H9 (cell line): Measurements from ENCODE around the gene EFNA3. TPM values are rescaled to one million over a fixed set of nuclear protein-coding genes. Genes with fewer than 3 reads are reported as not detected.

Experiments used
- DNase-seq: peaks from one replicate; pipeline ENCODE4 v3.0.0-alpha.2; 2017
- H2AFZ ChIP-seq: one replicate; pipeline ENCODE4 v1.6.1; 2013; ENCODE audit warnings: mild to moderate bottlenecking, low read length, control low read depth, moderate library complexity
- H2AK5ac ChIP-seq: 2 replicates; pipeline ENCODE4 v1.6.1; 2013; ENCODE audit warnings: low read length, control low read depth, mixed read lengths; ENCODE audit not compliant: insufficient read length
- H2BK120ac ChIP-seq: one replicate; pipeline ENCODE4 v1.6.1; 2013; ENCODE audit warnings: low read depth, mild to moderate bottlenecking, low read length, control low read depth, inconsistent platforms; ENCODE audit not compliant: poor library complexity, severe bottlenecking
- H2BK12ac ChIP-seq: 2 replicates; pipeline ENCODE4 v1.6.1; 2013; ENCODE audit warnings: low read length, control low read depth, mixed read lengths, low read depth; ENCODE audit not compliant: insufficient read length
- H2BK15ac ChIP-seq: 2 replicates; pipeline ENCODE4 v1.6.1; 2013; ENCODE audit warnings: low read depth, low read length, control low read depth
- H2BK20ac ChIP-seq: one replicate; pipeline ENCODE4 v1.6.1; 2013; ENCODE audit warnings: low read depth, mild to moderate bottlenecking, low read length, control low read depth, inconsistent platforms; ENCODE audit not compliant: poor library complexity, severe bottlenecking
- H2BK5ac ChIP-seq: 2 replicates; pipeline ENCODE4 v1.6.1; 2013; ENCODE audit warnings: low read length, control low read depth, mixed read lengths; ENCODE audit not compliant: insufficient read length
- H3K14ac ChIP-seq: 2 replicates; pipeline ENCODE4 v1.6.1; 2013; ENCODE audit warnings: low read length, control low read depth; ENCODE audit not compliant: insufficient read depth
- H3K18ac ChIP-seq: 2 replicates; pipeline ENCODE4 v1.6.1; 2013; ENCODE audit warnings: low read depth, mild to moderate bottlenecking, mixed read lengths, low read length, control low read depth; ENCODE audit not compliant: insufficient read length
- H3K23ac ChIP-seq: 2 replicates; pipeline ENCODE4 v1.6.1; 2013; ENCODE audit warnings: low read length, control low read depth, mixed read lengths, low read depth; ENCODE audit not compliant: insufficient read length
- H3K23me2 ChIP-seq: 2 replicates; pipeline ENCODE4 v1.6.1; 2013; ENCODE audit warnings: low read depth, mild to moderate bottlenecking, mixed read lengths, low read length, control low read depth; ENCODE audit not compliant: insufficient read length, poor library complexity, severe bottlenecking
- H3K27ac ChIP-seq: 2 replicates; pipeline ENCODE4 v1.5.1; 2013; ENCODE audit warnings: low read length, control low read depth, mixed read lengths, low read depth; ENCODE audit not compliant: insufficient read length
- H3K27me3 ChIP-seq: 2 replicates; pipeline ENCODE4 v1.6.1; 2013; ENCODE audit warnings: low read length, control low read depth, inconsistent platforms; ENCODE audit not compliant: insufficient read depth
- H3K4ac ChIP-seq: 2 replicates; pipeline ENCODE4 v1.6.1; 2013; ENCODE audit warnings: low read depth, mild to moderate bottlenecking, control low read depth, inconsistent platforms, low read length, moderate library complexity
- H3K4me1 ChIP-seq: 2 replicates; pipeline ENCODE4 v1.6.1; 2013; ENCODE audit warnings: low read length, control low read depth, inconsistent platforms; ENCODE audit not compliant: insufficient read depth
- H3K4me2 ChIP-seq: 2 replicates; pipeline ENCODE4 v1.6.1; 2013; ENCODE audit warnings: low read length, control low read depth, mixed read lengths; ENCODE audit not compliant: insufficient read length, insufficient read depth
- H3K56ac ChIP-seq: 2 replicates; pipeline ENCODE4 v1.6.1; 2013; ENCODE audit warnings: low read depth, mild to moderate bottlenecking, mixed read lengths, low read length, control low read depth; ENCODE audit not compliant: insufficient read length
- H3K79me1 ChIP-seq: 2 replicates; pipeline ENCODE4 v1.6.1; 2013; ENCODE audit warnings: low read depth, mild to moderate bottlenecking, moderate library complexity, low read length, control low read depth, inconsistent platforms; ENCODE audit not compliant: insufficient read depth, poor library complexity, severe bottlenecking
- H3K79me2 ChIP-seq: 2 replicates; pipeline ENCODE4 v1.6.1; 2013; ENCODE audit warnings: low read length, control low read depth, inconsistent platforms; ENCODE audit not compliant: insufficient read depth
- H3K9ac ChIP-seq: 2 replicates; pipeline ENCODE4 v1.6.1; 2013; ENCODE audit warnings: low read length, control low read depth, mixed read lengths; ENCODE audit not compliant: insufficient read length; ENCODE audit errors: extremely low read depth
- H3K9me3 ChIP-seq: one replicate; pipeline ENCODE4 v1.6.1; 2013; ENCODE audit warnings: low read depth, low read length, inconsistent platforms; ENCODE audit not compliant: control insufficient read depth
- H3T11ph ChIP-seq: one replicate; pipeline ENCODE4 v1.6.1; 2013; ENCODE audit warnings: mild to moderate bottlenecking, low read length, control low read depth, inconsistent platforms
- H4K20me1 ChIP-seq: one replicate; pipeline ENCODE4 v1.6.1; 2013; ENCODE audit not compliant: control insufficient read depth, insufficient read length, insufficient read depth
- H4K5ac ChIP-seq: 2 replicates; pipeline ENCODE4 v1.6.1; 2013; ENCODE audit warnings: low read depth, mild to moderate bottlenecking, mixed read lengths, low read length, control low read depth; ENCODE audit not compliant: insufficient read length
- H4K8ac ChIP-seq: replicated peaks from 2 replicates; pipeline ENCODE4 v1.6.1; 2013; ENCODE audit warnings: low read length, control low read depth, mixed read lengths, low read depth; ENCODE audit not compliant: insufficient read length
- H4K91ac ChIP-seq: 2 replicates; pipeline ENCODE4 v1.6.1; 2013; ENCODE audit warnings: low read depth, mild to moderate bottlenecking, moderate library complexity, mixed read lengths, low read length, control low read depth; ENCODE audit not compliant: insufficient read length
- H3K27ac Mint-ChIP-seq, 3 experiments: 2 replicates in 2 of 3; 3 replicates in 1 of 3; pipeline ENCODE4 v1.8.0; 2020 to 2021; ENCODE audit warnings: mixed read lengths in 3 of 3, mild to moderate bottlenecking in 1 of 3, moderate library complexity in 1 of 3
- H3K27me3 Mint-ChIP-seq: 2 replicates; pipeline ENCODE4 v1.8.0; 2021; ENCODE audit warnings: low read depth, mild to moderate bottlenecking, moderate library complexity, mixed read lengths
- H3K36me3 Mint-ChIP-seq, 3 experiments: 2 replicates in 2 of 3; 3 replicates in 1 of 3; pipeline ENCODE4 v1.8.0; 2020 to 2021; ENCODE audit warnings: low read depth in 3 of 3, mixed read lengths in 3 of 3; ENCODE audit not compliant: insufficient read depth in 1 of 3
- H3K4me1 Mint-ChIP-seq, 2 experiments: 2 replicates each; pipeline ENCODE4 v1.8.0; 2020; ENCODE audit warnings: mixed read lengths in 2 of 2
- H3K4me3 Mint-ChIP-seq, 2 experiments: 2 replicates in 1 of 2; 3 replicates in 1 of 2; pipeline ENCODE4 v1.8.0; 2020 to 2021; ENCODE audit warnings: mild to moderate bottlenecking in 2 of 2, mixed read lengths in 2 of 2, moderate library complexity in 1 of 2
- H3K9me3 Mint-ChIP-seq, 2 experiments: 2 replicates in 1 of 2; 3 replicates in 1 of 2; pipeline ENCODE4 v1.8.0; 2020; ENCODE audit warnings: mild to moderate bottlenecking in 2 of 2, mixed read lengths in 2 of 2, moderate library complexity in 1 of 2
- WGBS: extraction: QIAGEN DNeasy Blood & Tissue Kit; methylation state at CpG from one replicate; pipeline ENCODE4 v1.1.7; 2013; ENCODE audit warnings: missing lambda C conversion rate, low lambda C conversion rate, mixed read lengths; ENCODE audit not compliant: insufficient read length; ENCODE audit errors: extremely low coverage; 5-methylcytosine and 5-hydroxymethylcytosine counted together
- total RNA-seq: library from RNA; stranded (reverse); gene quantifications from 2 replicates; pipeline ENCODE4 v1.2.1, GENCODE V29; 2021
- TF ChIP-seq, protein P1 (sequence below): fragments of 200-600 bp; sonication (generic); conservative IDR thresholded peaks from 3 replicates; pipeline ENCODE4 v1.8.0; 2021; ENCODE audit warnings: antibody characterized with exemption, mild to moderate bottlenecking

Gene EFNA3
- total RNA-seq, 1 experiment from 2014 or later: 3.9 TPM

DNA sequence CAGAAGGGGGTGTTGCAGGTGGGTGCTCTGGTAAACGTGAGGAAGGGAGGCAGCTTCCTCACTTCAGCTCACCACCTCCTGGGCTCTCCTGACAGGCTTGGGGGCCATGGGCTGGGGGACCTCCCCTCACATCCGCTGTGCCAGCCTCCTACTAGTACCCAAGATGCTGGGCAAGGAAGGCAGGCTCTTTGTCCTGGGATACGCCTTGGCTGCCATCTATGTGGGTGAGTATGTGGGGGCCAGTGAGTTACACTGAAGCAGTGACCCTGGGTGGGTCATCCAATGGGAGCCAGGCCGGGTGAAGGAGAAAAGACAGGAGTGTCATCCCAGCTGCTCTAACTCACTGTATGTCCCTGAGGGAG, 39.3 kb upstream of the EFNA3 start:
- H4K91ac ChIP-seq: no peak overlapping the region
- H3K4me1 ChIP-seq: no peaks in the 10 kb centered on the region
- H3K14ac ChIP-seq: no peak overlapping the region; the same call in 1 of the 2 replicates
- no peak overlapping the region for H3K23ac ChIP-seq
- no peak overlapping the region for H3K56ac ChIP-seq
- H3K18ac ChIP-seq: no peak overlapping the region
- WGBS: no CpG with 5 or more reads among the region's 4 CpGs
- no peaks in the 10 kb centered on the region for H3K27me3 ChIP-seq
- H4K8ac ChIP-seq: no peak overlapping the region
- H2BK12ac ChIP-seq: no peak overlapping the region
- DNase-seq: no peak
- H2BK5ac ChIP-seq: no peak overlapping the region
- H3K4me2 ChIP-seq: no peak overlapping the region
- Mint-ChIP-seq H3K9me3 (no peaks in the 10 kb centered on the region), H3K36me3 (no peaks in the 10 kb centered on the region), H3K4me3 (no peak overlapping the region), H3K27ac (no peak overlapping the region), H3K27me3 (peaks cover 45% of the 10 kb centered on the region), H3K4me1 (peaks cover 3 to 13% of the 10 kb centered on the region in 2 experiments; a peak in 3 of 4 replicates)
- H3K79me1 ChIP-seq: no peaks in the 10 kb centered on the region
- no peak overlapping the region for H3K9ac ChIP-seq
- no peak overlapping the region for H4K5ac ChIP-seq
- TF ChIP-seq, protein P1, sequence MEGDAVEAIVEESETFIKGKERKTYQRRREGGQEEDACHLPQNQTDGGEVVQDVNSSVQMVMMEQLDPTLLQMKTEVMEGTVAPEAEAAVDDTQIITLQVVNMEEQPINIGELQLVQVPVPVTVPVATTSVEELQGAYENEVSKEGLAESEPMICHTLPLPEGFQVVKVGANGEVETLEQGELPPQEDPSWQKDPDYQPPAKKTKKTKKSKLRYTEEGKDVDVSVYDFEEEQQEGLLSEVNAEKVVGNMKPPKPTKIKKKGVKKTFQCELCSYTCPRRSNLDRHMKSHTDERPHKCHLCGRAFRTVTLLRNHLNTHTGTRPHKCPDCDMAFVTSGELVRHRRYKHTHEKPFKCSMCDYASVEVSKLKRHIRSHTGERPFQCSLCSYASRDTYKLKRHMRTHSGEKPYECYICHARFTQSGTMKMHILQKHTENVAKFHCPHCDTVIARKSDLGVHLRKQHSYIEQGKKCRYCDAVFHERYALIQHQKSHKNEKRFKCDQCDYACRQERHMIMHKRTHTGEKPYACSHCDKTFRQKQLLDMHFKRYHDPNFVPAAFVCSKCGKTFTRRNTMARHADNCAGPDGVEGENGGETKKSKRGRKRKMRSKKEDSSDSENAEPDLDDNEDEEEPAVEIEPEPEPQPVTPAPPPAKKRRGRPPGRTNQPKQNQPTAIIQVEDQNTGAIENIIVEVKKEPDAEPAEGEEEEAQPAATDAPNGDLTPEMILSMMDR: no peak
- no peak overlapping the region for H2BK120ac ChIP-seq
- no peak overlapping the region for H2AK5ac ChIP-seq
- H2AFZ ChIP-seq: no peak overlapping the region
- no peak overlapping the region for H2BK15ac ChIP-seq
- H3K4ac ChIP-seq: no peak overlapping the region
- no peaks in the 10 kb centered on the region for H3K23me2 ChIP-seq
- H4K20me1 ChIP-seq: peaks cover 2% of the 10 kb centered on the region
- no peak overlapping the region for H2BK20ac ChIP-seq
- no peak overlapping the region for H3T11ph ChIP-seq
- no peak overlapping the region for H3K27ac ChIP-seq
- H3K9me3 ChIP-seq: no peaks in the 10 kb centered on the region
- no peaks in the 10 kb centered on the region for H3K79me2 ChIP-seq
